AG04450 (cell line): ENCODE results near the gene RAMP1. TPM values are rescaled to one million over a fixed set of nuclear protein-coding genes. Genes with fewer than 3 reads are reported as not detected.

ENCODE experiments used
- CTCF ChIA-PET: fragments of 300-600, 350-600 bp; formaldehyde crosslinking; extraction: SDS; loops from one replicate; lab custom pipeline; 2022; ENCODE audit warnings: antibody characterized with exemption, inconsistent platforms; lab: Charles Lee
- POLR2A ChIA-PET: fragments of 350-600 bp; formaldehyde crosslinking; extraction: SDS; loops from one replicate; lab custom pipeline; 2021; ENCODE audit warnings: antibody characterized with exemption, inconsistent platforms; lab: Yijun Ruan, JAX
- DNase-seq: peaks from one replicate; pipeline ENCODE4 v3.0.0-alpha.2; 2011; ENCODE audit warnings: low read depth, low spot score
- H3K27ac ChIP-seq: one replicate; pipeline ENCODE4 v1.5.1; 2012; ENCODE audit warnings: low read depth, low read length, control low read depth
- H3K27me3 ChIP-seq: one replicate; pipeline ENCODE4 v1.6.0; 2012; ENCODE audit warnings: low read length; ENCODE audit not compliant: control insufficient read depth, insufficient read depth
- H3K4me3 ChIP-seq: 2 replicates; pipeline ENCODE4 v1.5.1; 2011; ENCODE audit warnings: mild to moderate bottlenecking, low read depth, low read length, control low read depth
- H3K9me3 ChIP-seq: 2 replicates; pipeline ENCODE4 v1.5.1; 2012; ENCODE audit warnings: low read length; ENCODE audit not compliant: control insufficient read depth, insufficient read depth
- polyA plus RNA-seq: library from polyadenylated mRNA; depleted of rRNA; stranded (reverse); fragments of >200 nt; gene quantifications from 2 replicates; pipeline ENCODE4 v1.2.3, GENCODE V29; 2011
- TF ChIP-seq, protein P1 (sequence below): IDR thresholded peaks from 2 replicates; pipeline ENCODE4 v1.5.1; 2011; ENCODE audit warnings: low read depth, low read length, control low read depth, inconsistent platforms

RAMP1 gene
- polyA plus RNA-seq, 1 experiment, result 26.5 TPM

DNA sequence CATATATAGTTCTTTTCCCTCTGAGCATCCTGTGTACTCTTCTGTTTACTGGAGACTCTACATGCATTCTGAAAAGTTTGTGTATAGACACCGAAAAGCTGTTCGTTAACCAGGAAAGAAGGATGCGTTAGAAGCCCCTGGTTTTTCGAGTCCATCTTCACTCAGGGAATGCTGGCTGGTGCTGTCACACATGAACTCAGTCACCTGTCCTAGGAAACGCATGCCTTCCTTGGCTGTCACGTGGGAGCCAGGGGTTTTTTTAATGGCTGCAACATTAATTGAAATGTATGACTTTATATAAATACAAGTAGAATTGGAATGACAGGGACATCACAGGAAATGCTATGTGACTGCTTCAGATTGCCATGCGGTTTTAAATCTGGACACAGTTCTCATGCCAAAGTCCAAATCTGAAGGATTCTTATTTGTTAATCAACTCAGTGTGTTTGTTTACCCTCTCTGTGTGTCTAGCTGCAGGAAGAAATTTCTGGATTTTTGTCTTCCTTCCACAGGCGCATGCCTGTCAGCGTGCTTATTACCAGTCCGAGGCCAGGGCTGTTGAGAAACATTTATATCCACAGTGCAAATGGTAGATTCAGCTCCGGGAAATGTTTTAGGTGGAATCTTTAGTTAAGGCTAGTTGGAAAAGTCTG, 2.6 kb downstream of the RAMP1 start:
- POLR2A ChIA-PET, result no interaction called here
- H3K4me3 ChIP-seq, result no peak overlapping the region
- TF ChIP-seq, protein P1, sequence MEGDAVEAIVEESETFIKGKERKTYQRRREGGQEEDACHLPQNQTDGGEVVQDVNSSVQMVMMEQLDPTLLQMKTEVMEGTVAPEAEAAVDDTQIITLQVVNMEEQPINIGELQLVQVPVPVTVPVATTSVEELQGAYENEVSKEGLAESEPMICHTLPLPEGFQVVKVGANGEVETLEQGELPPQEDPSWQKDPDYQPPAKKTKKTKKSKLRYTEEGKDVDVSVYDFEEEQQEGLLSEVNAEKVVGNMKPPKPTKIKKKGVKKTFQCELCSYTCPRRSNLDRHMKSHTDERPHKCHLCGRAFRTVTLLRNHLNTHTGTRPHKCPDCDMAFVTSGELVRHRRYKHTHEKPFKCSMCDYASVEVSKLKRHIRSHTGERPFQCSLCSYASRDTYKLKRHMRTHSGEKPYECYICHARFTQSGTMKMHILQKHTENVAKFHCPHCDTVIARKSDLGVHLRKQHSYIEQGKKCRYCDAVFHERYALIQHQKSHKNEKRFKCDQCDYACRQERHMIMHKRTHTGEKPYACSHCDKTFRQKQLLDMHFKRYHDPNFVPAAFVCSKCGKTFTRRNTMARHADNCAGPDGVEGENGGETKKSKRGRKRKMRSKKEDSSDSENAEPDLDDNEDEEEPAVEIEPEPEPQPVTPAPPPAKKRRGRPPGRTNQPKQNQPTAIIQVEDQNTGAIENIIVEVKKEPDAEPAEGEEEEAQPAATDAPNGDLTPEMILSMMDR, result no peak
- no peak overlapping the region for H3K27ac ChIP-seq
- no peaks in the 10 kb centered on the region for H3K9me3 ChIP-seq
- CTCF ChIA-PET, result interaction anchor here (1.0 to 1.6 kb wide), 2 partner anchors 199 to 402 kb away, joined by 3 to 5 read pairs; partner anchors contain the start of gene SCLY
- no peak for DNase-seq
- peaks cover 4% of the 10 kb centered on the region for H3K27me3 ChIP-seq

DNA sequence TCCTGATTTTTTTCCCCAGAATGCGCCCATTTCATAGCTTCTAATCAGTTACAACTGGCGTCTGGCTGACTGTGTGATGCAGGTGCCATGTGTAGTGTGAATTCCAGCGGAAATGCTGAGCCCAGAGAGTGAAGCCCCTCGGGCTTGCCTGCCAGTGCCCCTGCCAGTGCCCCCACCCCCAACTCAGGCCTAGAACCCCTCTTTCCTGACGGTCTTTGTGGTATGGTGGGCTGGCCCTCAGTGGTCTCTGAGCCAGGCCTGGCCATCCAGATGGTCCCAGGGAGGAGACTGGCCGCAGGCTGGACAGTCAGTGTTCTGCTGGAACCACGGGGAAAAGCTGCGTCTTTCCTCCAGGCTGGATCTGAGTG, 3.1 kb downstream of the RAMP1 start:
- no peak for DNase-seq
- no peak overlapping the region for H3K27ac ChIP-seq
- no peak overlapping the region for H3K4me3 ChIP-seq
- CTCF ChIA-PET, result interaction anchor here (1.0 to 1.6 kb wide), 2 partner anchors 198 to 401 kb away, joined by 3 to 5 read pairs; partner anchors contain the start of gene SCLY
- TF ChIP-seq, protein P1, result no peak
- H3K27me3 ChIP-seq, result peaks cover 4% of the 10 kb centered on the region
- POLR2A ChIA-PET, result no interaction called here
- H3K9me3 ChIP-seq, result no peaks in the 10 kb centered on the region

DNA sequence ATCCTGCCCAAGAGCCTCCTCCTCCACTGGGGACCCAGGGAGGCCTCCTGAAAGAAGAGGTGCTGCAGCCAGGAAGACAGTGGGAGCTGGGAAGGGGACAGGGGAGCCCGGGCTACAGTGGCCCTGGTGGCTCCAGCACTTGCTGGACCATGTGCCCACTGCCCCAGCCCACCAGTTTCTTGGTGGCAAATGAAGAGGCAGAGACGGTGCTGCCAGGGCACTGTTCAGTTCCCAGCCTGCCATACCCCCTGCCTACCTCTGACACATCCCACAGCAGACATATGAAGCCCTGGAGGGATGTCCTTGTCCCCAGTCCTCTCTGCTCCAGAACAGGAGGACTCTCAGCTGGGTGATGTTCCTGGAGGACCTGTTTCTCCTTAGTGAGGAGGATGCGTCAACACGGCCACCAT, 3.7 kb downstream of the RAMP1 start:
- ChIA-PET CTCF (interaction anchor here (1.6 kb wide), 1 partner anchor 401 kb away, joined by 5 read pairs; no protein-coding TSS in a partner anchor), POLR2A (no interaction called here)
- Histone ChIP-seq H3K4me3 (no peak overlapping the region), H3K9me3 (no peaks in the 10 kb centered on the region), H3K27me3 (no peaks in the 10 kb centered on the region), H3K27ac (no peak overlapping the region)
- no peak for DNase-seq
- TF ChIP-seq, protein P1, result no peak

DNA sequence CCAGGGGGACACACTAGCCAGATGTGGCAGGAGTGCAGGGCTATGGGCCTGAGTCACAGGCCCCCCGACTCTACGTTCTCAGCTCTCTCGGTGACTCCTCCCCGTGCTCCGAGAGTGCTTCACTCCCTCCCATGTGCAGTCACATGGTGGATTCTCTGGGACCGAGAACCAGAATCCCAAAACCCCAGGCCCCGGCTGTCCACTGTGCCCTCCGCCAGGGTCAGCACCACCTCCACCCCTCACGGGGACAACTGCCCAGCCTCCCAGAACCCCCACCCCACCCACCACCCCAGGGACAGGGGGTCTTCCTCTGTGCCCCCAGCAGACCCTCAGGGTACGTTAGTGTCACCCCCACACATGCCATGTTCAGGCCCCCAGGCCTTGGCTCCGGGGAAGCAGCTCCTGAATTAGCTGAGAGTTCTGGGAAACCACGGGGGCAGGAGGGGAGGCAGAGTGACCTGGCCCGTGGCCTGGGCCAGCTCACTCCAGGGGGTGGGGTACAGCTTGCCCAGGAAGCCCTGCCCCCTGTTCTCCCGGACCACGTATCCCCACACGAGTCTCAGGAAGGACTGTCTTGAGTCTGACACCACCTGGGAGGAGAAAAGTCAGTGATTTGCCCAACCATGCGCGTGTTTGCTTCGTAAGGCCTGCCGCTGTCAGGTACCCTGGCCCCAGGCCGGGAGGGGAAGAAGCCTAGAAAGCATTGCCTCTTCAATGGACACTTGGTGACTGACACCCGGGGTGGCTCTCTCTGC, 4.4 kb downstream of the RAMP1 start:
- TF ChIP-seq, protein P1, result no peak
- no peaks in the 10 kb centered on the region for H3K27me3 ChIP-seq
- POLR2A ChIA-PET, result interaction anchor here (1.6 kb wide), 1 partner anchor 23 kb away, joined by 4 read pairs; no protein-coding TSS in a partner anchor
- peak overlapping the region; percentile 73 for H3K27ac ChIP-seq
- no peaks in the 10 kb centered on the region for H3K9me3 ChIP-seq
- DNase-seq, result no peak
- CTCF ChIA-PET, result interaction anchor here (0.7 to 1.6 kb wide), 2 partner anchors 151 to 400 kb away, joined by 5 to 7 read pairs; no protein-coding TSS in a partner anchor
- H3K4me3 ChIP-seq, result no peak overlapping the region
